Endothelial cell of umbilical vein (primary cell): ENCODE results near the gene NEMP2. TPM values are rescaled to one million over a fixed set of nuclear protein-coding genes. Genes with fewer than 3 reads are reported as not detected.

Experiments used
- BruUV-seq: library from RNA; stranded (reverse); fragments of 400-500 nt; replicated peaks from 2 replicates; lab custom pipeline; 2021; lab: Mats Ljungman, UMichigan
- CTCF ChIA-PET: fragments of 300-600, 350-600 bp; sonication (Branson Sonifier 250); formaldehyde crosslinking; loops from one replicate; lab custom pipeline; 2021; ENCODE audit warnings: antibody characterized with exemption, inconsistent platforms; lab: Charles Lee
- POLR2A ChIA-PET: fragments of 300-600, 350-600 bp; sonication (Branson Sonifier 250); formaldehyde crosslinking; loops from one replicate; lab custom pipeline; 2021; ENCODE audit warnings: antibody characterized with exemption, inconsistent platforms; lab: Charles Lee
- DNase-seq: peaks from one replicate; pipeline ENCODE4 v3.0.0-alpha.2; 2011; ENCODE audit warnings: low read depth, low spot score
- FAIRE-seq: peaks from 2 replicates; lab custom pipeline; 2011; peaks lifted over from hg19 to GRCh38; lab: Jason Lieb, UNC
- H2AFZ ChIP-seq: 2 replicates; pipeline ENCODE4 v1.6.0; 2012; ENCODE audit warnings: low read depth, low read length, control low read depth, inconsistent platforms
- H3K27ac ChIP-seq: 2 replicates; pipeline ENCODE4 v1.5.1; 2011; ENCODE audit warnings: low read depth, mild to moderate bottlenecking, control low read depth, low read length, moderate library complexity; ENCODE audit not compliant: insufficient read depth
- H3K27me3 ChIP-seq, 2 experiments: 2 replicates each; pipeline versions ENCODE4 v1.6.0 to v1.6.1; 2011; ENCODE audit warnings: low read length in 2 of 2, mixed read lengths in 1 of 2; ENCODE audit not compliant: control insufficient read depth in 2 of 2, insufficient read depth in 2 of 2
- H3K36me3 ChIP-seq, 2 experiments: 2 replicates in 1 of 2; 3 replicates in 1 of 2; pipeline ENCODE4 v1.5.1; 2011; ENCODE audit warnings: low read length in 2 of 2, mild to moderate bottlenecking in 1 of 2, moderate library complexity in 1 of 2; ENCODE audit not compliant: control insufficient read depth in 2 of 2, insufficient read depth in 2 of 2; ENCODE audit errors: extremely low read depth in 1 of 2
- H3K4me1 ChIP-seq: 3 replicates; pipeline ENCODE4 v1.5.1; 2011; ENCODE audit warnings: mild to moderate bottlenecking, low read length; ENCODE audit not compliant: control insufficient read depth, insufficient read depth; ENCODE audit errors: extremely low read depth
- H3K4me2 ChIP-seq: 2 replicates; pipeline ENCODE4 v1.6.1; 2011; ENCODE audit warnings: low read length, control low read depth, mixed read lengths; ENCODE audit not compliant: insufficient read depth
- H3K4me3 ChIP-seq, 3 experiments: fragments of 200-600 bp in 1 of 3; sonication (generic), shearing (Covaris generic) in 1 of 3; replicated peaks in 1 of 3; 2 replicates each; pipeline ENCODE4 v1.5.1; 2011 to 2016; ENCODE audit warnings: control low read depth in 3 of 3, low read length in 3 of 3, mild to moderate bottlenecking in 2 of 3, inconsistent platforms in 1 of 3, low read depth in 1 of 3, moderate library complexity in 1 of 3; ENCODE audit not compliant: insufficient read depth in 1 of 3
- H3K79me2 ChIP-seq: 2 replicates; pipeline ENCODE4 v1.6.0; 2012; ENCODE audit warnings: low read length, inconsistent platforms; ENCODE audit not compliant: control insufficient read depth, insufficient read depth
- H3K9ac ChIP-seq: replicated peaks from 2 replicates; pipeline ENCODE3; 2011; ENCODE audit warnings: low read length, control low read depth; ENCODE audit not compliant: insufficient read depth; ENCODE audit errors: extremely low read depth
- H3K9me1 ChIP-seq: replicated peaks from 3 replicates; pipeline ENCODE4 v1.6.0; 2011; ENCODE audit warnings: mild to moderate bottlenecking, low read length; ENCODE audit not compliant: control insufficient read depth, insufficient read depth; ENCODE audit errors: extremely low read depth
- H3K9me3 ChIP-seq: replicated peaks from 2 replicates; pipeline ENCODE4 v1.5.1; 2012; ENCODE audit warnings: low read length, inconsistent platforms; ENCODE audit not compliant: control insufficient read depth, insufficient read depth
- H4K20me1 ChIP-seq: replicated peaks from 2 replicates; pipeline ENCODE3; 2011; ENCODE audit warnings: mild to moderate bottlenecking, low read length; ENCODE audit not compliant: control insufficient read depth, insufficient read depth; ENCODE audit errors: extremely low read depth
- CTCF ChIP-seq, 2 donors: IDR thresholded peaks; 1 replicate in 1 of 2; 2 replicates in 1 of 2; pipeline ENCODE4 v1.5.1; 2011; ENCODE audit warnings: low read length in 2 of 2, mild to moderate bottlenecking in 2 of 2, moderate library complexity in 2 of 2, control low read depth in 1 of 2, inconsistent platforms in 1 of 2, low read depth in 1 of 2; ENCODE audit not compliant: insufficient read depth in 1 of 2; ENCODE audit errors: extremely low read depth in 1 of 2
- EZH2 ChIP-seq: IDR thresholded peaks from 2 replicates; pipeline ENCODE4 v1.6.1; 2012; ENCODE audit warnings: borderline replicate concordance, low read depth, mild to moderate bottlenecking, moderate library complexity, low read length, inconsistent platforms; ENCODE audit not compliant: severe bottlenecking
- FOS ChIP-seq: IDR thresholded peaks from 2 replicates; pipeline ENCODE4 v1.6.1; 2011; ENCODE audit warnings: mild to moderate bottlenecking, low read length, moderate library complexity, borderline replicate concordance; ENCODE audit not compliant: insufficient read depth
- GATA2 ChIP-seq: IDR thresholded peaks from 2 replicates; pipeline ENCODE4 v1.7.0; 2011; ENCODE audit warnings: low read depth, mild to moderate bottlenecking, moderate library complexity, mixed read lengths, low read length; ENCODE audit not compliant: insufficient read length, insufficient read depth
- JUN ChIP-seq: IDR thresholded peaks from 2 replicates; pipeline ENCODE4 v1.6.1; 2011; ENCODE audit warnings: borderline replicate concordance, low read depth; ENCODE audit not compliant: insufficient read length, insufficient read depth
- MAX ChIP-seq: IDR thresholded peaks from 2 replicates; pipeline ENCODE4 v1.6.1; 2011; ENCODE audit not compliant: insufficient read depth, insufficient read length
- MYC ChIP-seq: IDR thresholded peaks from one replicate; pipeline ENCODE4 v1.6.1; 2011; ENCODE audit warnings: mild to moderate bottlenecking, low read depth, low read length
- POLR2A ChIP-seq: IDR thresholded peaks from 2 replicates; pipeline ENCODE4 v1.6.1; 2012; ENCODE audit warnings: low read depth, mild to moderate bottlenecking, control low read depth, low read length
- POLR2AphosphoS5 ChIP-seq: IDR thresholded peaks from 2 replicates; pipeline ENCODE4 v1.6.1; 2012; ENCODE audit warnings: low read depth, mild to moderate bottlenecking, control low read depth, low read length, moderate library complexity; ENCODE audit not compliant: insufficient read depth
- dilution Hi-C: fragments of 300-500 bp; cut with MboI; formaldehyde crosslinking; loops from one replicate; pipeline ENCODE4 v1.15.0; 2019; ENCODE audit warnings: low sequenced_read_pairs; ENCODE audit not compliant: extremely low pct_ligation_motif_present
- intact Hi-C: fragments of 100-400 bp; cut with micrococcal nuclease; formaldehyde crosslinking; loops from one replicate; pipeline ENCODE4 v1.10.0; 2022
- polyA plus RNA-seq, 4 experiments: library from polyadenylated mRNA; depleted of rRNA in 3 of 4; stranded (reverse) in 3 of 4; unstranded in 1 of 4; fragments of >200 nt; gene quantifications; 2 replicates each; pipeline versions ENCODE4 v1.2.1 to v1.2.3, GENCODE V29; 2011 to 2012; ENCODE audit warnings: missing spikeins in 1 of 4
- total RNA-seq: library from RNA; stranded (reverse); gene quantifications from 2 replicates; pipeline ENCODE4 v1.2.3, GENCODE V29; 2021

NEMP2 gene
- total and polyA plus RNA-seq, 2 donors (not counting 3 experiments of a cell fraction or from before 2014, with no cell fraction given), result 3.1 to 8.4 TPM

- FAIRE-seq, result no peak
- DNase-seq, result no peak
- no peaks in the 10 kb centered on the region for H3K79me2 ChIP-seq
- no peaks in the 10 kb centered on the region for H3K9me3 ChIP-seq
- no peaks in the 10 kb centered on the region for H3K36me3 ChIP-seq
- no peak overlapping the region for H3K27ac ChIP-seq
- dilution Hi-C loops (no loop called here), intact Hi-C loops (no loop called here)
- no TSS peak for BruUV-seq
- no peak overlapping the region for H3K4me2 ChIP-seq
- no peaks in the 10 kb centered on the region for H3K9me1 ChIP-seq
- H2AFZ ChIP-seq, result no peak overlapping the region
- no peak overlapping the region for H3K4me3 ChIP-seq
- no peaks in the 10 kb centered on the region for H3K27me3 ChIP-seq
- no peak overlapping the region for H3K9ac ChIP-seq
- H4K20me1 ChIP-seq, result no peaks in the 10 kb centered on the region
- ChIA-PET POLR2A (no interaction called here), CTCF (no interaction called here)
- TF ChIP-seq POLR2AphosphoS5, result no peak
- no peaks in the 10 kb centered on the region for H3K4me1 ChIP-seq
Measured at GRCh38 chr2:190490502-190490901, 44.0 kb downstream of the NEMP2 start.

GRCh38 chr2:190489475-190489874 lies 45.0 kb downstream of the NEMP2 start:
- Histone ChIP-seq H3K9me1 (no peaks in the 10 kb centered on the region), H3K27me3 (no peaks in the 10 kb centered on the region), H3K4me1 (no peaks in the 10 kb centered on the region), H4K20me1 (no peaks in the 10 kb centered on the region), H3K9me3 (no peaks in the 10 kb centered on the region), H2AFZ (no peak overlapping the region), H3K79me2 (no peaks in the 10 kb centered on the region), H3K4me2 (no peak overlapping the region), H3K4me3 (no peak overlapping the region), H3K9ac (no peak overlapping the region), H3K27ac (no peak overlapping the region), H3K36me3 (no peaks in the 10 kb centered on the region)
- dilution Hi-C loops, result no loop called here
- TF ChIP-seq POLR2AphosphoS5 (no peak), MAX (no peak), MYC (no peak), FOS (no peak), POLR2A (no peak), EZH2 (no peak), GATA2 (no peak), CTCF (IDR thresholded peaks at IDR 0.05; ENCODE audit: extremely low read depth in 1 of 2, insufficient read depth in 1 of 2, low read depth in 1 of 2, low read length in 2 of 2) (no peak), JUN (no peak)
- DNase-seq (no peak), FAIRE-seq (no peak)
- ChIA-PET POLR2A (no interaction called here), CTCF (interaction anchor here (1.1 kb wide), 1 partner anchor 9 kb away, joined by 5 read pairs; no protein-coding TSS in a partner anchor)
- intact Hi-C loops, result no loop called here
- no TSS peak for BruUV-seq
